HEK293 (cell line): ENCODE measurements around the gene TMEM135.

Experiments
- CTCF ChIA-PET: fragments of 350-600 bp; formaldehyde crosslinking; extraction: SDS; loops from one replicate; lab custom pipeline; 2021; ENCODE audit warnings: antibody characterized with exemption; lab: Yijun Ruan, JAX
- POLR2A ChIA-PET: fragments of 300-600 bp; formaldehyde crosslinking; extraction: SDS; loops from one replicate; lab custom pipeline; 2020; ENCODE audit warnings: antibody characterized with exemption, inconsistent platforms; lab: Yijun Ruan, JAX
- H3K27ac ChIP-seq: fragments of 200-500 bp; sonication (Bioruptor generic); 2 replicates; pipeline ENCODE4 v1.5.1; 2014; ENCODE audit warnings: low read depth, low read length, control low read depth, inconsistent platforms; ENCODE audit errors: extremely low read depth
- H3K36me3 ChIP-seq, 2 experiments: fragments of 200-500 bp in 1 of 2; sonication (Bioruptor generic) in 1 of 2; 1 replicate in 1 of 2; 2 replicates in 1 of 2; pipeline ENCODE4 v1.5.1; 2014 to 2017; ENCODE audit warnings: inconsistent platforms in 2 of 2, low read length in 2 of 2; ENCODE audit not compliant: control insufficient read depth in 2 of 2, insufficient read depth in 1 of 2
- H3K4me1 ChIP-seq: fragments of 200-500 bp; sonication (Bioruptor generic); 2 replicates; pipeline ENCODE4 v1.5.1; 2014; ENCODE audit warnings: mild to moderate bottlenecking, low read length, inconsistent platforms; ENCODE audit not compliant: control insufficient read depth, insufficient read depth
- H3K4me3 ChIP-seq: 2 replicates; pipeline ENCODE4 v1.5.1; 2011; ENCODE audit warnings: low read depth, mild to moderate bottlenecking, control low read depth, low read length, moderate library complexity
- H3K9me3 ChIP-seq: fragments of 200-500 bp; sonication (Bioruptor generic); 2 replicates; pipeline ENCODE4 v1.5.1; 2014; ENCODE audit warnings: low read depth, low read length, inconsistent platforms; ENCODE audit not compliant: control insufficient read depth, insufficient read depth
- BCL6B ChIP-seq: fragments of 450-650 bp; formaldehyde crosslinking; IDR thresholded peaks from 2 replicates; pipeline ENCODE4 v1.5.1; 2017; ENCODE audit warnings: missing biosample characterization, missing genetic modification characterization
- GLIS2 ChIP-seq: fragments of 450-650 bp; formaldehyde crosslinking; IDR thresholded peaks from 2 replicates; pipeline ENCODE4 v1.5.1; 2016; ENCODE audit warnings: missing biosample characterization, missing genetic modification characterization
- ZBTB10 ChIP-seq: fragments of 450-650 bp; formaldehyde crosslinking; IDR thresholded peaks from 2 replicates; pipeline ENCODE4 v1.5.1; 2016; ENCODE audit warnings: missing biosample characterization, missing genetic modification characterization
- ZBTB11 ChIP-seq: fragments of 450-650 bp; formaldehyde crosslinking; conservative IDR thresholded peaks from 2 replicates; pipeline ENCODE4 v1.5.1; 2016; ENCODE audit warnings: low read depth, missing biosample characterization, missing genetic modification characterization
- ZNF155 ChIP-seq: fragments of 450-650 bp; formaldehyde crosslinking; IDR thresholded peaks from 2 replicates; pipeline ENCODE4 v1.5.1; 2016; ENCODE audit warnings: missing biosample characterization, missing genetic modification characterization
- ZNF157 ChIP-seq: fragments of 450-650 bp; formaldehyde crosslinking; IDR thresholded peaks from 2 replicates; pipeline ENCODE4 v1.5.1; 2016; ENCODE audit warnings: missing biosample characterization, missing genetic modification characterization
- ZNF184 ChIP-seq: fragments of 450-650 bp; IDR thresholded peaks from 2 replicates; pipeline ENCODE4 v1.5.1; 2018; ENCODE audit warnings: missing biosample characterization, mild to moderate bottlenecking, missing genetic modification characterization
- ZNF311 ChIP-seq: fragments of 450-650 bp; formaldehyde crosslinking; IDR thresholded peaks from 2 replicates; pipeline ENCODE4 v1.5.1; 2017; ENCODE audit warnings: missing biosample characterization, missing genetic modification characterization, borderline replicate concordance
- ZNF514 ChIP-seq: fragments of 450-650 bp; formaldehyde crosslinking; IDR thresholded peaks from 2 replicates; pipeline ENCODE4 v1.5.1; 2016; ENCODE audit warnings: missing biosample characterization, missing genetic modification characterization
- ZNF623 ChIP-seq: fragments of 450-650 bp; formaldehyde crosslinking; IDR thresholded peaks from 2 replicates; pipeline ENCODE4 v1.5.1; 2016; ENCODE audit warnings: missing biosample characterization, missing genetic modification characterization
- ZNF670 ChIP-seq: fragments of 450-650 bp; formaldehyde crosslinking; IDR thresholded peaks from 2 replicates; pipeline ENCODE4 v1.5.1; 2016; ENCODE audit warnings: missing biosample characterization, missing genetic modification characterization, low read depth
- ZNF677 ChIP-seq: fragments of 450-650 bp; IDR thresholded peaks from 2 replicates; pipeline ENCODE4 v1.5.0; 2018; ENCODE audit warnings: missing biosample characterization, mild to moderate bottlenecking, missing genetic modification characterization, moderate library complexity

TMEM135 gene

GRCh38 chr11:87012673-87013072 lies 25.1 kb upstream of the TMEM135 start (continued):
- no peak for TF ChIP-seq ZBTB10 (tag by site-specific recombination)
- no peak for TF ChIP-seq ZNF623 (tag by site-specific recombination)
- no peak for TF ChIP-seq ZBTB11

GRCh38 chr11:87013912-87014825 lies 23.6 kb upstream of the TMEM135 start:
- CTCF ChIA-PET = no interaction called here
- Histone ChIP-seq H3K4me1 (no peaks in the 10 kb centered on the region), H3K4me3 (no peak overlapping the region), H3K9me3 (no peaks in the 10 kb centered on the region), H3K27ac (no peak overlapping the region), H3K36me3 (no peaks in the 10 kb centered on the region)
- TF ChIP-seq ZNF670 (tag by site-specific recombination) (no peak), ZNF677 (tag by site-specific recombination) (no peak), ZNF311 (tag by site-specific recombination) (no peak), GLIS2 (tag by site-specific recombination) (no peak), BCL6B (tag by site-specific recombination) (no peak)
- POLR2A ChIA-PET = no interaction called here

GRCh38 chr11:87015645-87016044 lies 22.1 kb upstream of the TMEM135 start:
- Histone ChIP-seq H3K36me3 (no peaks in the 10 kb centered on the region), H3K27ac (no peak overlapping the region), H3K9me3 (no peaks in the 10 kb centered on the region), H3K4me1 (no peaks in the 10 kb centered on the region), H3K4me3 (no peak overlapping the region)
- ChIA-PET POLR2A (interaction anchor here (1.0 kb wide), 1 partner anchor 15 kb away, joined by 3 read pairs; no protein-coding TSS in a partner anchor), CTCF (interaction anchor here (1.6 kb wide), 1 partner anchor 20 kb away, joined by 8 read pairs; no protein-coding TSS in a partner anchor)
- TF ChIP-seq ZNF184 (no peak), ZNF157 (tag by site-specific recombination) (no peak), ZNF155 (no peak), ZNF514 (tag by site-specific recombination) (no peak)
